Pulmonary artery endothelial cell (primary cell): ENCODE results near the gene DIPK1A. TPM values are rescaled to one million over a fixed set of nuclear protein-coding genes. Genes with fewer than 3 reads are reported as not detected.
"Not testable (repeated sequence)": the region's sequence is repeated elsewhere in the genome, so short reads cannot be mapped to it uniquely, and the experiment has no call there.

ENCODE experiments used
- DNase-seq: peaks from one replicate; pipeline ENCODE4 v3.0.0-alpha.2; 2011; ENCODE audit warnings: low read depth, low spot score
- total RNA-seq: library from RNA; depleted of rRNA; stranded (reverse); fragments of >200 nt; gene quantifications from 2 replicates; pipeline ENCODE4 v1.2.3, GENCODE V29; 2014

The DIPK1A gene
- total RNA-seq, 1 donor from 2014 or later, result 0.33 TPM

GRCh38 chr1:92921031-92922023 is 39.9 kb downstream of the DIPK1A start:
- DNase-seq, result no peak

GRCh38 chr1:92916899-92917298 is 44.4 kb downstream of the DIPK1A start:
- no peak for DNase-seq

GRCh38 chr1:92915547-92915946 is 45.7 kb downstream of the DIPK1A start:
- no peak for DNase-seq

- DNase-seq, result no peak
Observed at GRCh38 chr1:92913093-92913819, 48.0 kb downstream of the DIPK1A start.

GRCh38 chr1:92910081-92910480 is 51.2 kb downstream of the DIPK1A start:
- DNase-seq, result no peak

GRCh38 chr1:92909321-92909720 is 51.9 kb downstream of the DIPK1A start:
- DNase-seq, result no peak

- DNase-seq, result no peak
Observed at GRCh38 chr1:92907949-92908684, 53.1 kb downstream of the DIPK1A start.

- no peak for DNase-seq
Observed at GRCh38 chr1:92903765-92904164, 57.5 kb downstream of the DIPK1A start.

GRCh38 chr1:92902406-92902744 is 58.9 kb downstream of the DIPK1A start:
- DNase-seq, result no peak

- no peak for DNase-seq
Observed at GRCh38 chr1:92901699-92902405, 59.4 kb downstream of the DIPK1A start.

GRCh38 chr1:92901126-92901525 is 60.1 kb downstream of the DIPK1A start:
- no peak for DNase-seq

GRCh38 chr1:92900539-92900938 is 60.7 kb downstream of the DIPK1A start:
- no peak for DNase-seq

- no peak for DNase-seq
Observed at GRCh38 chr1:92899780-92900179, 61.5 kb downstream of the DIPK1A start.

- DNase-seq, result not testable (repeated sequence)
Observed at GRCh38 chr1:92898053-92898452, 63.2 kb downstream of the DIPK1A start.

GRCh38 chr1:92887465-92887864 is 73.8 kb downstream of the DIPK1A start:
- no peak for DNase-seq

- DNase-seq, result no peak
Observed at GRCh38 chr1:92886886-92887419, 74.3 kb downstream of the DIPK1A start.

GRCh38 chr1:92884195-92884594 is 77.1 kb downstream of the DIPK1A start:
- no peak for DNase-seq

- DNase-seq, result no peak
Observed at GRCh38 chr1:92883297-92883696, 78.0 kb downstream of the DIPK1A start.

- DNase-seq, result no peak
Observed at GRCh38 chr1:92882819-92883218, 78.4 kb downstream of the DIPK1A start.

- no peak for DNase-seq
Observed at GRCh38 chr1:92881391-92881790, 79.9 kb downstream of the DIPK1A start.
